Inferior parietal cortex (tissue), 1 donor: ENCODE data around the gene VARS2.
"Not testable (repeated sequence)": the region's sequence is repeated elsewhere in the genome, so short reads cannot be mapped to it uniquely, and the experiment has no call there.

ENCODE experiments used
- DNase-seq: peaks from one replicate; pipeline ENCODE4 v3.0.0-alpha.2; 2016; ENCODE audit errors: extremely low spot score

Gene VARS2

GRCh38 chr6:30914076-30914853 is at the start of gene VARS2:
TSS of gene VARS2 (plus strand) at chr6:30914238. CDS start at chr6:30914837, 599 bp downstream.
- peak; percentile 93 for DNase-seq

DNA sequence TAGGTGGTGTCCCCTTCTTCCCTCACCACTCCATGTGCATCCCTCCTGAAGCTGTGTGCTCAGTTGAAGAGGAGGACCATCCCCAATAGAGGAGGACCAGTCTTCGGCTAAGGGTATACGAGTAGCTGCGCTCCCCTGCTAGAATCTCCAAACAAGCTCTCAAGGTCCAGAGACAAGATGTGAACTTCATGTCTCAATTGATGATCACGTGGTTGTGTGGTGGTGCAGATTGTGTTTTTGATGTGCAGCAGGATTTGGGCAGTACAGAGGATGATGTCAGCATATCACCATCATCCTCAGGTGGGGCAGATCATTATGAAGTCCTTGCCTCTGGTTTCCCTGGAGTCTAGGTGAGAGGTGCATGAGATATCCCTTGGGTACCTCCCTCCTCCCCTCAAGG is 49.7 kb upstream of the VARS2 start:
- no peak for DNase-seq

GRCh38 chr6:30869241-30869749 is 44.7 kb upstream of the VARS2 start:
- not testable (repeated sequence) for DNase-seq

DNA sequence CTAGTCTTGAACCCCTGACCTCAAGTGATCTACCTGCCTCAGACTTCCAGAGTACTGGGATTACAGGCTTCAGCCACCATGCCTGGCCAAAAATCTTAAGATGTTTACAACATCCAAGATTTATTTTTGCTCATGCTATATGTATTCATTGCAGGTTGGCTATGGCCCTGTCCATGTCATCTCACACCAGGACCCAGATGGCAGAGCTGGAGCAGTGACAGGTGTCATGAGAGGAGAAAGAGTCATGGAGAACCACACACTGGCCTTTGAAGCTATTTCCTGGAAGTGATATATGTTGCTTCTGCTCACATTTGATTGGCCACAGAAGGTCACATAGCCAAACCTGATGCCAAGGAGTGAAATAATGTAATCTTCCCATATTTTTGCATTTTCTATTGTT is 43.5 kb upstream of the VARS2 start:
- DNase-seq, result no peak

DNA sequence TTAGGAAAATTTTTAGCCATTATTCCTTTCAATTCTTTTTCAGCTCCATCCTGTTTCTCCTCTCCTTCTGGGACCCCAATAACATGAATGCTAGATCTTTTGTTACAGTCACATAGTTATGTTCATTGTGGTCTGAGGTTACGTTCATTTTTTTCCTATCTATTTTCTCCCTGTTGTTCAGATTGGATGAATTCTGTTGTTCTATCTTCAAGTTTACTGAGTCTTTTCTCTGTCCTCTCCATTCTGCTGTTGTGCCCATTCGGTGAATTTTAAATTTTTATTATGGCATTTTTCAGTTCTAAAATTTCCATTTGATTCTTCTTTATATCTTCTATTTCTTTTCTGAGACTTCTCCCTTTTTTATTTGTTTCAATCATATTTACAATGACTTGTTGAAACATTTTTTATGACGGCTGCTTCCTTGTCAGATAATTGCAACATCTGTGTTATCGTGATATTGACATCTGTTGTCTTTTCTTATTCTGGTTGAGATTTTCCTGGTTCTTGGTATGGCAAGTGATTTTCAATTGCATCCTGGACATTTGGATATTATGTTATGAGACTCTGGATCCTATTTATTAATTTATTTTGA is 42.4 kb upstream of the VARS2 start:
- no peak for DNase-seq

DNA sequence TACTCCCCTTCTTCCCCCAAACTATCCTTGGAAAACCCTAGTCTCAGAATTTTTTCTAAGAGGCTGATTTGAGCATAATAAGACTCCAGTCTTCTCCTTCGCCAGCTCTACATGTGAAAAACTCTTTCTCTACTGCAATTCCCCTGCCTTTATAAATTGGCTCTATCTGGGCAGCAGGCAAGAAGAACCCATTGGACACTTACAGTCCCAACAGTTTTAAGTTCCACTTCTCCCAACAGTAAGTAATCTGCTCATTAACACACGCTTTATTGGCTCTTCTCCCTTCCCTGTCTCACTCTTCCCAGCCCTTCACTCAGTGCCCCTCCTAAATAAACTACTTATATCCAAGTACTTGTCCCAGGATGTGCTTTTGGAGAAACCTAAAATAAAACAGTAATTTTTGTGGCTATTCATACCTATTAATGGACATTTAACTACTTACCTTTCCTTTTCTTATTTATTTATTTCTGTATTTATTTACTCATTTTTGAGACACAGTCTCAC is 40.8 kb upstream of the VARS2 start:
- no peak for DNase-seq

DNA sequence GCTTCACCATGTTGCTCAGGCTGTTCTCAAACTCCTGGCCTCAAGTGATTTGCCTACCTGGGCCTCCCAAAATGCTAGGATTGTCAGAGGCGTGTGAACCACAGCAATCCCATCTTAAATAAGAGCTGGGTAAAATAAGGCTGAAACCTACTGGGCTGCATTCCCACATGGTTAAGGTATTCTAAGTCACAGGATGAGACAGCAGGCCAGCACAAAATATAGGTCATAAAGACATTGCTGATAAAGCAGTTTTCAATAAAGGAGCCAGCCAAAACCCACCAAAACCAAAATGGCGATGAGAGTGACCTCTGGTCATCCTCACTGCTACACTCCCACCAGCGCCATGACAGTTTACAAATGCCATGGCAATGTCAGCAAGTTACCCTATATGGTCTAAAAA is 40.2 kb upstream of the VARS2 start:
- not testable (repeated sequence) for DNase-seq

GRCh38 chr6:30875244-30876038 is 38.6 kb upstream of the VARS2 start:
- peak; percentile 9 for DNase-seq

- peak; percentile 11 for DNase-seq
Observed at GRCh38 chr6:30876039-30876730, 37.9 kb upstream of the VARS2 start.

GRCh38 chr6:30877419-30878262 is 36.4 kb upstream of the VARS2 start:
- peak; percentile 94 for DNase-seq

GRCh38 chr6:30879684-30880427 is 34.2 kb upstream of the VARS2 start:
- no peak for DNase-seq

GRCh38 chr6:30880698-30881252 is 33.3 kb upstream of the VARS2 start:
- peak; percentile 20 for DNase-seq

DNA sequence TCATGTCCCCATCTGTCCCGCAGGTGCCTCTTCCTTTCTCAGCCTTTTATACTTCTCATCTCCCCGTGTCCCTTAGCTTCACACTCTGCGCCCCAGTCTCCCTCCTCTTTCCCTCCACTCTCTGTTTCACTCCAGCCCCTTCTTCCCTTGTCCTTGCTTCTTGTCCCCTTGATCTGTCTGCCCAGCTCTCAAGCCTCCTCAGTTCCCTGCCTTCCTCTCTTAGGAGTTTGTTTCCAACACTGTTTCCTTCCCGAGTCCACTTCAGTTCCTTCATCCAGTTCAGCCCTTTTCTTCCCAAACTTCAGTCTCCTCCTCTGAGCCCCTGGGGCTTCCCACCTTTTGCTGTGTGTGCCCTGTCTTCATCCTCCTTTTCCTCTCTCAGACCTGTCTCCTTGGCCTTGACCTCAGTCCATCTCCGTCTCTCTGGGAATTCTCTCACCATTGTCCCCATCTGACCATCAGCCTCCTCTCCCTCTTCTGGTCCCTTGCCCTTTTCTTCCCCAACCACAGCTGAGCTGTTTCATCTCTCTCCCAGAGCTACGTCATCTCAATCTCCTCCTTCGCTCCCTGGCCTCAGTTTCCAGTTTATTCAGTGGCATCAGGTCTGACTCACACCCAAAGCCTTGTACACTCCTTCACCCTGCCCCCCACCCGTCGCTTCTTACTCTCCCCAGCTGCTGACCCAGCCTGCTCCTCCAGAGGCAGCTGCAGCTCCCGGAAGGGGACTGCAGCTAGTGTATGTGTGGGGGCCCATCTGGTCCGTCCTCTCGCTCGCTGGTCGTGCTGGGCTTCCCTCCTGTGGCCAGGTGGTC is 32.4 kb upstream of the VARS2 start:
- DNase-seq, result peak; percentile 8

GRCh38 chr6:30882204-30882758 is 31.8 kb upstream of the VARS2 start:
- DNase-seq, result no peak

- no peak for DNase-seq
Observed at GRCh38 chr6:30882759-30883684, 31.0 kb upstream of the VARS2 start.

DNA sequence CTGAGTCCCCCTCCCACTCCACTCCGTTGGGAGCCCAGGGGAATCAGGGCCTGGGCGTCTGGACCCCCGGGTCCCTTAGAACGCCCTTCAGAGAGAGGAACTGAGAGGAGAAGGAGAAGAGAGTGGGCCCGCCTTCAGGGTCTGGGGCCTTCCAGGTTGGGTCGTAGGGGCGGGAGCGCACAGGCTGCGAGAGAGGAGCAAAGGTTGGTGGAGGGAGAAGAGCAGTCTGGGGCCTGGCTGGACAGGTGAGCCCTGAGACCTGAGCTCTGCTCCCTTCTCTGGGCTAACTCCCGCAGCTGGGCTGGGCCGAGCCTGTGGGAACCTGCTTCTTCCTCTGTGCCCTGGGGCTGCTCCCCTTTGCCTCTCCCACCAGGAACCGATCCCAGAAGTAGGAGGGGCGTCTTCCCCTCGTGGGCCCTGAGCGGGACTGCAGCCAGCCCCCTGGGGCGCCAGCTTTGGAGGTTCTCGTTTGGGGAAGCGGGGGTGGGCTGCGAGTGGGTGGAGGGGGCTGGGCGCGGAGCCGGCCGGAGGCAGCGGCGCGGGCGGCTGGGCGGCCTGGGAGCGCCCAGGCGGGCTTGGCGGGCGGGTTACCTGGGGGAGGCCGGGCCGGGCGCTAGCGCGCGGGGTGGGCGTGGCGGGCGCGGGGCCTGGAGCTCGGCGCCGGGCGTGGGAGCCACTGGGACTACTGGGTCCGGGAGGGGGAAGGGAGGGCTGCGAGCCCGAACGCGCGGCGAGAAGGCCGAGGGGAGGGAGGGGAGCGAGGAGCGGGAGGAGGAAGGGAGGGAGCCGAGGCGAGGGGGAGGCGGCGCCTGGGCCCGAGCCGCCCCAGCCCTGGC is 30.1 kb upstream of the VARS2 start, which contains the start of gene DDR1:
Gene DDR1, plus strand, starts transcription at position 835 of the 836 bp plus-strand sequence. CDS start 4,211 bp downstream, outside the sequence.
- no peak for DNase-seq
